GM18520 (cell line): Measurements from ENCODE around the gene ZNF225.
A peak's percentile ranks its signal among the peaks of the same experiment; 100 is the strongest.
"Not testable (repeated sequence)": the region's sequence is repeated elsewhere in the genome, so short reads cannot be mapped to it uniquely, and the experiment has no call there.

Experiments used
- ATAC-seq: cut with Tn5 transposase; IDR thresholded peaks from one replicate; pipeline ENCODE4 v1.9.1; 2021; ENCODE audit not compliant: unreplicated experiment

ZNF225 gene

GRCh38 chr19:44113138-44113783, at the start of gene ZNF225:
TSS of gene ZNF225 (plus strand) at chr19:44113399. CDS start at chr19:44115828, 2,429 bp downstream.
- peak; percentile 86 for ATAC-seq

GRCh38 chr19:44066305-44066704, 46.9 kb upstream of the ZNF225 start:
- ATAC-seq: no peak

DNA sequence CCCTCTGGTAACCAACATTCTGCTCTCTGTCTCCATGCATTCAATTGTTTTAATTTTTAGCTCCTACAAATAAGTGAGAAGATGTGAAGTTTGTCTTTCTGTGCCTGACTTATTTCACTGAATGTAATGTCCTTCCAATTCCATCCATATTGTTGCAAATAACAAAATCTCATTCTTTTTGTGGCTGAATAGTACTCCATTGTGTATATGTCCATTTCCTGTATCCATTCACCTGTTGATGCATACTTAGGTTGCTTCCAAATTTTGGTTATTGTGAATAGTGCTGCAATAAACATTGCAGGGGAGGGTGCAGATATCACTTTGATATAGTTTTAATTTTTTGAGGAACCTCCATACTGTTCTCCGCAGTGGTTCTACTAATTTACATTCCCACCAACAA, 43.8 kb upstream of the ZNF225 start:
- no peak for ATAC-seq

DNA sequence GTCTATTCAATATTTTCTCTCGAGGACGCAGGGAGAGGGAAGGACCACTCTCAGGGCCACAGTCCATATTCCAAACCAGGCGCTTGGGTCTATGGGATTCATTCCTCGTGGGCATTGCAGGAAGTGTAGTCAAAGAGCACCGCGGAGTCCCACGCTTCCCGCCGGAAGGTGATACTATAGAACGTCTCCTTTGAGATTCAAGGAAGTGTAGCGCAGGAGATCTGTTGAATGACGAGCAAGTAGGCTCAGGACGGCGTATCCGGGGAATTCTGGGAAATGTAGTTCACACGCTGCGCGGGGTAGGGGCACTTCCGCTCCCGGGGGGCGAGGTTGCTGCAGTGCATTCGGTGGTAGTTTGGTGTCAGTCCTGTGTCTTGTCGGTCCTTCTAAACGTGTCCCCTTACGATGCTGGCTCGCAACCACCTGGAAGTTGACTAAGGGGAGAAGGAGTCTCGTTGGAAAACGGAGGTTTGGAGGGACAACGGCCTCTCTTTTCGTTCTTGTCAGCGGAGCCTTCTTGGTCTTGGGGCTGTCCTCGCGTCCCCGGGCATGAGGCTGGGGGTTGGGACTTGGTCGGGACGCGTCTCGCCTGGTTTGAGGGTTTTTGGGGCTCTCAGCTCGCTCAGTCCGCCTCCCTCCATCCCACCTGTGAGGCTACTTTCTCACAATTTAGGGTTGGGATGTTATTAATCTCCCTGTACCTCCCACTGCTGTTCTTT, 41.2 kb upstream of the ZNF225 start, which contains the start of gene ZNF284:
Gene ZNF284 (plus strand): TSS at position 336 of the 719 bp plus-strand sequence. CDS start 4,231 bp downstream, outside the sequence.
- ATAC-seq: peak; percentile 83

DNA sequence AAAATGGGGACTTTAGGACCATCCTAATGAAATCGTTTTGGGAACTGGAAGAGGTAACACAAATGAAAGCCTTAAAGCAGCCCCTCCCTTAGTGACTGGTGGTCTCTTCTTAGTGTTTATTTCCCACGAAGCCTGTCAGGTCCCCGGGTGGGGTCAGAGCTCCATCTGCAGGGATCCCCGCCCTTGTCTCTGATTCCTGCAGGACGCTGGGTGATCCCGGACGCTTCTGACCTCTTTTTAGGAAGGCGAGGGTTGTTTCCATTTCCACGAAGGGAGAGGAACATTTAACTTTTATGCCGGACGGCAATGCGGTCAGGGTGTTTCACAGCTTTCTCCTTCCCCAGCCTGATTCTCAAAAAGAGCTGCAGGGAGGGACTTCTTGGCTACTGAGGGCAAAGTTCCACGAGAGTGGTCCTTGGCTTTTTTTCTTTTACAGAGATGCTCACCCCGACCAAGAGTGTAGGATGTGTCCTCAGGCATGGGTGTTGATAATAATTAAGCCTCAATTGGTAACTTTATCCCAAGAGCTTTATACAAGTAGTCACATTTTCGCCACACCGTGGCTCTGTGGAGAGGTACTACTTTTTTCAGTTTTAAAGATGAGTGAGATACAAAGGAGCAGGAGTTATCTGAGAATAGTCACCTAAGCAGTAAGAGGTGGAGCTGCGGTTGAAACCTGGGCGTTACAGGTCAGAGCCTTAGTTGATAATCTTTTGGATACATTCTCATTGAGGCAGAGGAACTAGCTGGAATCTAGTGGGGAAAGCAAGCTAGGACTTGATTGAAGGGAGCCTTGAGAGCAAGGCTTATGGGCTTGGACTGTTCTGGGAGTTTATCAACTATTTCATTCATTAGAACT, 40.4 kb upstream of the ZNF225 start:
- ATAC-seq: no peak

DNA sequence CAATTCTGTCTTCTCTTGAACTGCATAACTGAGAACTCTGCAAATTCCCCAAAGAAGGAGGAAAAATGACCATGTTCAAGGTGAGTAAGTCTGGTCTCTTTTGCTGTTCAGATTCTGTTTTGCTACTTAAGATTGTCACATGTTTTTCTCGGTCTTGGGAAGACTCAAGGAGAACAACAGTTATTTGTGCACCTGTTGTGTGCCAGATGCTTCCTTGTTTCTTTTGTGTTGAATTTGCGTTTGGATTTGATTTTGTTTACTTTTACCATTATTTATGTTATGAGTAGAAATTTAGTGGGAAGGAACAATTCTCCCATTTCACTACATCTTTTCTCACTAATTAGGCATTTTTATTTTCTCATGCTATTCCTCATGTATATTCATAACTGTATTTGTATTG, 36.9 kb upstream of the ZNF225 start:
- ATAC-seq: no peak

DNA sequence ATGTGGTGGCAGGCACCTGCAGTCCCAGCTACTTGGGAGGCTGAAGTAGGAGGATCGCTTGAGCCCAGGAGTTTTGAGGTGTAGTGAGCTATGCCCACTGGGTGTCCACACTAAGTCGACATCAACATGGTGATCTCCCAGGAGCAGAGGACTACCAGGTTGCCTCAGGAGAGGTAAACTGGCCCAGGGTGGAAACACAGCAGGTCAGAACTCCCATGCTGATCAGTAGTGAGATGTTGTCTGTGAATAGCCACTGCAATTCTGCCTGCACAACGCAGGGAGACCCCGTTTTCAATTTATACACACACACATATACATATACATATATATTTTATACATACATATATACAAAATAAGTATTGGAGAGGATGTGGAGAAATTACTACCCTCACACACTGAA, 21.1 kb upstream of the ZNF225 start:
- ATAC-seq: no peak

- ATAC-seq: peak; percentile 67
Observed at GRCh38 chr19:44093931-44094765, 19.1 kb upstream of the ZNF225 start, which contains the start of gene ZNF224. TSS of gene ZNF224 (plus strand) at chr19:44094361. CDS start at chr19:44097874, 3,513 bp downstream.

DNA sequence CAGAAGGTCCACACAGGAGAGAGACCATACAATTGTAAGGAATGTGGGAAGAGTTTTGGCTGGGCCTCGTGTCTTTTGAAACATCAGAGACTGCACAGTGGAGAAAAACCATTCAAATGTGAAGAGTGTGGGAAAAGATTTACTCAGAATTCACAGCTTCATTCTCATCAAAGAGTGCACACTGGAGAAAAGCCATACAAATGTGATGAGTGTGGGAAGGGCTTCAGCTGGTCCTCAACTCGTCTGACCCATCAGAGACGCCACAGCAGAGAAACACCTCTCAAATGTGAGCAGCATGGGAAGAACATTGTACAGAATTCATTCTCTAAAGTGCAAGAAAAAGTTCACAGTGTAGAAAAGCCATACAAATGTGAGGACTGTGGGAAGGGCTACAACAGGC, 5.4 kb upstream of the ZNF225 start:
- ATAC-seq: no peak

DNA sequence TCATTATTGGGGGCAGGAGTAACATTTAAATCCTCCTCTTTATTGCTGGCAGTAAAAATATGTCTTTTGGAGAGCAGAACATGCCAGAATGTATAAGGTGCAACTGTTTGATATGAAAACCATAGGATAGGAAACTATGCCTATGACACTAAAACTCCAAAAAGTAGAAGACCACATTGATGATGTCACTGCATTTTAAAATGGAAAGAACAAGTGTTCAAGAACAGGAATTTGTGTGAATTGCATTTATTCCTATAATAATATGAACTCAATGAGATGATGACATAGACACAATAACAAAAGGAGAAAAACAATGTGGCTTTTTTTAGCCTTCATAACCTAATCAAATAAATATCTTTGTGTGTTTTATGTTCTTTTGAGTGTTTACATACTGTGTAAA, 3.7 kb upstream of the ZNF225 start:
- ATAC-seq: no peak

- ATAC-seq: no peak
Observed at GRCh38 chr19:44111910-44112463, 1.2 kb upstream of the ZNF225 start.

- no peak for ATAC-seq
Observed at GRCh38 chr19:44112802-44113137, 429 bp upstream of the ZNF225 start.

GRCh38 chr19:44113784-44114390, 688 bp downstream of the ZNF225 start:
- ATAC-seq: no peak

- ATAC-seq: not testable (repeated sequence)
Observed at GRCh38 chr19:44121162-44121561, 8.0 kb downstream of the ZNF225 start.

DNA sequence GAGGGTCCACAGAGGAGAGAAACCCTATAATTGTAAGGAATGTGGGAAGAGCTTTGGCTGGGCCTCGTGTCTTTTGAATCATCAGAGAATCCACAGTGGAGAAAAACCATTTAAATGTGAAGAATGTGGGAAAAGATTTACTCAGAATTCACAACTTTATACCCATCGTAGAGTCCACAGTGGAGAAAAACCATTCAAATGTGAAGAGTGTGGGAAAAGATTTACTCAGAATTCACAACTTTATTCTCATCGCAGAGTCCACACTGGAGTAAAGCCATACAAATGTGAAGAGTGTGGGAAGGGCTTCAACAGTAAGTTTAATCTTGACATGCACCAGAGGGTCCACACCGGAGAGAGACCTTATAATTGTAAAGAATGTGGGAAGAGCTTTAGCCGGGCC, 18.8 kb downstream of the ZNF225 start:
- no peak for ATAC-seq

- ATAC-seq: no peak
Observed at GRCh38 chr19:44141191-44142058, 28.2 kb downstream of the ZNF225 start, which contains the start of gene ZNF234. TSS of gene ZNF234 (plus strand) at chr19:44141554. CDS start at chr19:44144633, 3,079 bp downstream.

GRCh38 chr19:44142059-44142433, 28.8 kb downstream of the ZNF225 start:
- no peak for ATAC-seq

DNA sequence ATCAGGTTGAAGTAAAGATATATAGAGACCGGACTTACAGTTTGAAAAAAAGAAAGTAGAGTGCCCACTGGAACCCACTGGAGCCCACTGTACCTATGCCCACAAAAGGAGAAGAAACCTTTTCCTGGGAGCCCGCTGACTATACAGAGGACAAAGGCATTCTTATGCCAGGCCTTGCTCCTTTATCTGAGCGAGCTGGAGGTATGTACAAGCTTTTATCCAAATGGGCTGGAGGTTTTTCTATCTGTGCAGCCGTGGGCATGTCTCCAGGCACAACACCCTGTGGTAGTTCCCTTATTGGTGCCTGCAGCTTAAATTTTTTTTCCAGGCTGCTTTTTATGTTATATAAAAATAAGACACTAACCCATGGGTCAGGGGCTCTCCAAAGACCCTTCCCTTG, 36.6 kb downstream of the ZNF225 start:
- no peak for ATAC-seq

- ATAC-seq: no peak
Observed at GRCh38 chr19:44151491-44151890, 38.3 kb downstream of the ZNF225 start.
